H1 (cell line): ENCODE results near the gene RAB1B. TPM values are rescaled to one million over a fixed set of nuclear protein-coding genes. Genes with fewer than 3 reads are reported as not detected.

Experiments used
- ASH2L ChIP-seq: fragments of 200-600, 300-600 bp; sonication (generic); IDR thresholded peaks from one replicate; pipeline ENCODE4 v1.7.1; 2017; ENCODE audit warnings: low read length
- BACH1 ChIP-seq: IDR thresholded peaks from 2 replicates; pipeline ENCODE4 v1.6.1; 2012; ENCODE audit warnings: low read length, improper control_type of control experiment
- BCL11A ChIP-seq, 2 experiments: IDR thresholded peaks; one replicate each; pipeline ENCODE4 v1.6.1; 2011; ENCODE audit warnings: low read depth in 2 of 2, low read length in 2 of 2, mild to moderate bottlenecking in 2 of 2
- CHD1 ChIP-seq: IDR thresholded peaks from 2 replicates; pipeline ENCODE4 v1.6.1; 2012; ENCODE audit warnings: low read depth, low read length, improper control_type of control experiment
- E2F6 ChIP-seq: IDR thresholded peaks from 2 replicates; pipeline ENCODE4 v1.6.1; 2012; ENCODE audit warnings: inconsistent platforms
- EP300 ChIP-seq, 2 experiments: IDR thresholded peaks; 1 replicate in 1 of 2; 2 replicates in 1 of 2; pipeline ENCODE4 v1.6.1; 2011 to 2012; ENCODE audit warnings: low read depth in 2 of 2, low read length in 2 of 2, mild to moderate bottlenecking in 2 of 2, borderline replicate concordance in 1 of 2, inconsistent platforms in 1 of 2, moderate library complexity in 1 of 2
- EZH2 ChIP-seq: fragments of 200-600 bp; sonication (generic); IDR thresholded peaks from 2 replicates; pipeline ENCODE4 v1.7.1; 2012; ENCODE audit warnings: low read depth, mild to moderate bottlenecking, moderate library complexity, low read length, inconsistent platforms; ENCODE audit not compliant: severe bottlenecking
- HDAC2 ChIP-seq, 2 experiments: fragments of 300-600 bp in 1 of 2; sonication (generic) in 1 of 2; IDR thresholded peaks; 2 replicates each; pipeline ENCODE4 v1.6.1; 2011 to 2012; ENCODE audit warnings: low read depth in 2 of 2, low read length in 2 of 2, mild to moderate bottlenecking in 2 of 2, moderate library complexity in 2 of 2, borderline replicate concordance in 1 of 2, inconsistent platforms in 1 of 2
- JUN ChIP-seq: IDR thresholded peaks from 2 replicates; pipeline ENCODE4 v1.6.1; 2011; ENCODE audit warnings: low read depth, mild to moderate bottlenecking, improper control_type of control experiment, low read length
- JUND ChIP-seq: IDR thresholded peaks from 2 replicates; pipeline ENCODE4 v1.6.1; 2011; ENCODE audit warnings: mild to moderate bottlenecking, improper control_type of control experiment, low read length
- KDM5A ChIP-seq: fragments of 200-600 bp; IDR thresholded peaks from 2 replicates; pipeline ENCODE4 v1.7.1; 2012; ENCODE audit warnings: mild to moderate bottlenecking, low read length, inconsistent platforms, mixed read lengths
- MAFK ChIP-seq: IDR thresholded peaks from 2 replicates; pipeline ENCODE4 v1.6.1; 2012; ENCODE audit warnings: low read depth, mild to moderate bottlenecking, improper control_type of control experiment, low read length
- NANOG ChIP-seq: IDR thresholded peaks from 2 replicates; pipeline ENCODE4 v1.6.1; 2011; ENCODE audit warnings: low read length, low read depth, mild to moderate bottlenecking, inconsistent platforms; ENCODE audit not compliant: insufficient read depth, poor library complexity, severe bottlenecking
- POLR2A ChIP-seq, 2 experiments: IDR thresholded peaks; 1 replicate in 1 of 2; 2 replicates in 1 of 2; pipeline ENCODE4 v1.6.1; 2011; ENCODE audit warnings: low read depth in 2 of 2, low read length in 2 of 2, mild to moderate bottlenecking in 2 of 2; ENCODE audit errors: control extremely low read depth in 1 of 2
- SIN3A ChIP-seq, 2 experiments: IDR thresholded peaks in 1 of 2; conservative IDR thresholded peaks in 1 of 2; 2 replicates each; pipeline ENCODE4 v1.6.1; 2011 to 2012; ENCODE audit warnings: low read length in 2 of 2, improper control_type of control experiment in 1 of 2, low read depth in 1 of 2, mild to moderate bottlenecking in 1 of 2
- SP2 ChIP-seq: IDR thresholded peaks from 2 replicates; pipeline ENCODE4 v1.6.1; 2012; ENCODE audit warnings: mild to moderate bottlenecking, low read length, inconsistent platforms
- SRF ChIP-seq: IDR thresholded peaks from 2 replicates; pipeline ENCODE4 v1.6.1; 2011; ENCODE audit warnings: mild to moderate bottlenecking, low read depth, low read length, moderate library complexity
- TAF1 ChIP-seq: IDR thresholded peaks from 2 replicates; pipeline ENCODE4 v1.6.1; 2011; ENCODE audit warnings: mild to moderate bottlenecking, low read depth, low read length
- YY1 ChIP-seq: IDR thresholded peaks from 2 replicates; pipeline ENCODE4 v1.6.1; 2011; ENCODE audit warnings: low read depth, mild to moderate bottlenecking, low read length
- polyA plus RNA-seq, 7 experiments: library from polyadenylated mRNA; depleted of rRNA in 3 of 7; stranded (reverse) in 5 of 7; unstranded in 2 of 7; fragments of >200 nt in 5 of 7; fragments of 200-250 nt in 2 of 7; gene quantifications; 1 replicate in 5 of 7; 2 replicates in 1 of 7; 4 replicates in 1 of 7; pipeline versions ENCODE4 v1.2.1 to v1.2.3, GENCODE V29; 2011 to 2013; ENCODE audit warnings: missing spikeins in 2 of 7, mixed read lengths in 2 of 7
- total RNA-seq: library from RNA; stranded (reverse); fragmentation: NEBNext Ultra II Directional; extraction: Animal tissue kit (Norgen Biotek cat#: 25700); gene quantifications from 2 replicates; pipeline ENCODE4 v1.2.1, GENCODE V29; 2021

Gene RAB1B
- total and polyA plus RNA-seq, 2 of the 8 experiments (the other 6 are each of a cell fraction or from before 2014, with no cell fraction given) = 100 to 217 TPM

- no peak for TF ChIP-seq CHD1
- TF ChIP-seq YY1 = peak; percentile 82
- no peak for TF ChIP-seq MAFK
- TF ChIP-seq POLR2A (IDR thresholded peaks at IDR 0.05; ENCODE audit: control extremely low read depth in 1 of 2, low read depth in 2 of 2, low read length in 2 of 2) = peak in 1 of 2 experiments; percentile 72; a peak in 2 of 3 replicates
- no peak for TF ChIP-seq JUN
- no peak for TF ChIP-seq E2F6
- TF ChIP-seq EZH2 = no peak
- no peak for TF ChIP-seq KDM5A
- TF ChIP-seq TAF1 = peak; percentile 67; the same call in 1 of the 2 replicates
- peak; percentile 62 for TF ChIP-seq SP2
- no peak for TF ChIP-seq BCL11A (IDR thresholded peaks at IDR 0.05; ENCODE audit: low read depth in 2 of 2, low read length in 2 of 2)
- TF ChIP-seq SIN3A (conservative IDR thresholded peaks at IDR 0.05 in 1 of 2, IDR thresholded peaks at IDR 0.05 in 1 of 2; ENCODE audit: low read depth in 1 of 2, low read length in 2 of 2) = no peak
- no peak for TF ChIP-seq SRF
- peak; percentile 41; the same call in 1 of the 2 replicates for TF ChIP-seq BACH1
- no peak for TF ChIP-seq EP300 (IDR thresholded peaks at IDR 0.05; ENCODE audit: borderline replicate concordance in 1 of 2, low read depth in 2 of 2, low read length in 2 of 2)
- TF ChIP-seq JUND = peak; percentile 53; the same call in 1 of the 2 replicates
- TF ChIP-seq ASH2L = peak; percentile 67
- TF ChIP-seq NANOG = no peak
- no peak for TF ChIP-seq HDAC2 (IDR thresholded peaks at IDR 0.05; ENCODE audit: borderline replicate concordance in 1 of 2, low read depth in 2 of 2, low read length in 2 of 2)
Measured at GRCh38 chr11:66288671-66289547, 20.5 kb downstream of the RAB1B start, which contains the start of gene YIF1A (continued).
